Keratinocyte (primary cell): ENCODE measurements around the gene DOK4. TPM values are rescaled to one million over a fixed set of nuclear protein-coding genes. Genes with fewer than 3 reads are reported as not detected.
"Not testable (repeated sequence)": the region's sequence is repeated elsewhere in the genome, so short reads cannot be mapped to it uniquely, and the experiment has no call there.

ENCODE experiments used
- DNase-seq: peaks from one replicate; pipeline ENCODE4 v3.0.0-alpha.2; 2011; ENCODE audit warnings: low read depth, missing footprints, low spot score
- FAIRE-seq: peaks from 2 replicates; lab custom pipeline; 2011; peaks lifted over from hg19 to GRCh38; lab: Jason Lieb, UNC
- H2AFZ ChIP-seq: 2 replicates; pipeline ENCODE4 v1.6.0; 2012; ENCODE audit warnings: low read length, control low read depth, inconsistent platforms; ENCODE audit not compliant: control insufficient read depth
- H3K27ac ChIP-seq: 2 replicates; pipeline ENCODE4 v1.5.1; 2011; ENCODE audit warnings: low read length; ENCODE audit not compliant: control insufficient read depth, insufficient read depth
- H3K27me3 ChIP-seq: 3 replicates; pipeline ENCODE4 v1.6.0; 2011; ENCODE audit warnings: low read length; ENCODE audit not compliant: control insufficient read depth, insufficient read depth; ENCODE audit errors: extremely low read depth
- H3K36me3 ChIP-seq, 2 experiments: 2 replicates in 1 of 2; 3 replicates in 1 of 2; pipeline ENCODE4 v1.5.1; 2011; ENCODE audit warnings: low read length in 2 of 2, mild to moderate bottlenecking in 1 of 2; ENCODE audit not compliant: control insufficient read depth in 2 of 2, insufficient read depth in 2 of 2; ENCODE audit errors: extremely low read depth in 1 of 2
- H3K4me1 ChIP-seq: 3 replicates; pipeline ENCODE4 v1.5.1; 2011; ENCODE audit warnings: low read length; ENCODE audit not compliant: control insufficient read depth, insufficient read depth; ENCODE audit errors: extremely low read depth
- H3K4me2 ChIP-seq: 3 replicates; pipeline ENCODE4 v1.6.0; 2011; ENCODE audit warnings: low read depth, low read length; ENCODE audit not compliant: control insufficient read depth, insufficient read depth; ENCODE audit errors: extremely low read depth
- H3K4me3 ChIP-seq, 3 experiments: fragments of 200-600 bp in 1 of 3; sonication (generic) in 1 of 3; 2 replicates in 2 of 3; 3 replicates in 1 of 3; pipeline ENCODE4 v1.5.1; 2011 to 2016; ENCODE audit warnings: low read length in 3 of 3, mild to moderate bottlenecking in 3 of 3, control low read depth in 2 of 3, inconsistent platforms in 1 of 3, low read depth in 1 of 3, mixed read lengths in 1 of 3, mixed run types in 1 of 3, moderate library complexity in 1 of 3; ENCODE audit not compliant: control insufficient read depth in 2 of 3, insufficient read depth in 2 of 3; ENCODE audit errors: extremely low read depth in 1 of 3
- H3K79me2 ChIP-seq: 2 replicates; pipeline ENCODE4 v1.6.0; 2012; ENCODE audit warnings: low read length; ENCODE audit not compliant: control insufficient read depth, insufficient read depth
- H3K9ac ChIP-seq: 3 replicates; pipeline ENCODE4 v1.6.0; 2011; ENCODE audit warnings: low read length; ENCODE audit not compliant: control insufficient read depth, insufficient read depth; ENCODE audit errors: extremely low read depth
- H3K9me1 ChIP-seq: 3 replicates; pipeline ENCODE4 v1.6.0; 2011; ENCODE audit warnings: low read length; ENCODE audit not compliant: control insufficient read depth, insufficient read depth; ENCODE audit errors: extremely low read depth
- H3K9me3 ChIP-seq: 2 replicates; pipeline ENCODE4 v1.5.1; 2012; ENCODE audit warnings: low read depth, low read length; ENCODE audit not compliant: control insufficient read depth
- H4K20me1 ChIP-seq: 3 replicates; pipeline ENCODE4 v1.6.0; 2011; ENCODE audit warnings: low read length; ENCODE audit not compliant: control insufficient read depth, insufficient read depth; ENCODE audit errors: extremely low read depth
- CTCF ChIP-seq, 3 experiments: IDR thresholded peaks in 1 of 3; conservative IDR thresholded peaks in 1 of 3; optimal IDR thresholded peaks in 1 of 3; 2 replicates in 2 of 3; 3 replicates in 1 of 3; pipeline versions ENCODE3 to v1.5.1; 2011; ENCODE audit warnings: low read length in 3 of 3, mild to moderate bottlenecking in 3 of 3, moderate library complexity in 2 of 3, control low read depth in 1 of 3, inconsistent platforms in 1 of 3; ENCODE audit not compliant: insufficient read depth in 2 of 3; ENCODE audit errors: extremely low read depth in 1 of 3
- EZH2 ChIP-seq: IDR thresholded peaks from one replicate; pipeline ENCODE4 v1.6.1; 2012; ENCODE audit warnings: inconsistent platforms, mild to moderate bottlenecking, low read length, moderate library complexity
- dilution Hi-C: fragments of 300-500 bp; cut with MboI; formaldehyde crosslinking; loops from one replicate; pipeline ENCODE4 v1.7.0; 2020; ENCODE audit warnings: low sequenced_read_pairs; ENCODE audit not compliant: extremely low pct_ligation_motif_present
- polyA plus RNA-seq, 5 experiments: library from polyadenylated mRNA; depleted of rRNA in 3 of 5; stranded (reverse) in 3 of 5; stranded (forward) in 1 of 5; unstranded in 1 of 5; fragments of >200 nt; gene quantifications; 1 replicate in 1 of 5; 2 replicates in 3 of 5; 3 replicates in 1 of 5; pipeline versions ENCODE4 v1.2.1 to v1.2.3, GENCODE V29; 2011 to 2012; ENCODE audit warnings: missing spikeins in 2 of 5, low read depth in 1 of 5, low replicate concordance in 1 of 5

The DOK4 gene
- polyA plus RNA-seq, 1 donor (not counting 4 experiments of a cell fraction or from before 2014, with no cell fraction given) = 17.6 TPM

GRCh38 chr16:57501492-57501891, 15.2 kb upstream of the DOK4 start:
- H2AFZ ChIP-seq = no peak overlapping the region
- no peaks in the 10 kb centered on the region for H3K9me3 ChIP-seq
- no peaks in the 10 kb centered on the region for H3K36me3 ChIP-seq
- H3K4me3 ChIP-seq = no peak overlapping the region
- no peaks in the 10 kb centered on the region for H4K20me1 ChIP-seq
- H3K4me1 ChIP-seq = no peaks in the 10 kb centered on the region
- H3K79me2 ChIP-seq = no peaks in the 10 kb centered on the region
- H3K27me3 ChIP-seq = peaks cover 7% of the 10 kb centered on the region
- no peaks in the 10 kb centered on the region for H3K9me1 ChIP-seq
- H3K9ac ChIP-seq = no peak overlapping the region
- TF ChIP-seq EZH2 (no peak), CTCF (optimal IDR thresholded peaks at IDR 0.05 in 1 of 3, IDR thresholded peaks at IDR 0.05 in 1 of 3, conservative IDR thresholded peaks at IDR 0.05 in 1 of 3; ENCODE audit: extremely low read depth in 1 of 3, insufficient read depth in 2 of 3, low read length in 3 of 3) (no peak)
- H3K4me2 ChIP-seq = no peak overlapping the region
- FAIRE-seq (no peak), DNase-seq (no peak)
- dilution Hi-C loops = no loop called here
- no peak overlapping the region for H3K27ac ChIP-seq

GRCh38 chr16:57500578-57501111, 14.4 kb upstream of the DOK4 start:
- dilution Hi-C loops = no loop called here
- no peak for DNase-seq
- peaks cover 4% of the 10 kb centered on the region for H3K27me3 ChIP-seq
- no peak for FAIRE-seq
- no peaks in the 10 kb centered on the region for H3K4me1 ChIP-seq
- no peak overlapping the region for H2AFZ ChIP-seq
- TF ChIP-seq EZH2 (no peak), CTCF (optimal IDR thresholded peaks at IDR 0.05 in 1 of 3, IDR thresholded peaks at IDR 0.05 in 1 of 3, conservative IDR thresholded peaks at IDR 0.05 in 1 of 3; ENCODE audit: extremely low read depth in 1 of 3, insufficient read depth in 2 of 3, low read length in 3 of 3) (no peak)
- H3K9me1 ChIP-seq = no peaks in the 10 kb centered on the region
- no peak overlapping the region for H3K4me2 ChIP-seq
- H3K79me2 ChIP-seq = no peaks in the 10 kb centered on the region
- no peak overlapping the region for H3K4me3 ChIP-seq
- no peaks in the 10 kb centered on the region for H4K20me1 ChIP-seq
- H3K9ac ChIP-seq = no peak overlapping the region
- H3K9me3 ChIP-seq = no peaks in the 10 kb centered on the region
- no peak overlapping the region for H3K27ac ChIP-seq
- H3K36me3 ChIP-seq = no peaks in the 10 kb centered on the region

GRCh38 chr16:57499941-57500340, 13.6 kb upstream of the DOK4 start:
- H3K4me1 ChIP-seq, H3K9me3 ChIP-seq, DNase-seq, H2AFZ ChIP-seq, FAIRE-seq, H3K4me3 ChIP-seq, H3K9me1 ChIP-seq, H3K9ac ChIP-seq, H3K27ac ChIP-seq, H3K36me3 ChIP-seq, H4K20me1 ChIP-seq, H3K79me2 ChIP-seq, dilution Hi-C loops, H3K4me2 ChIP-seq, H3K27me3 ChIP-seq: not testable (repeated sequence)
